T-helper 1 cell treated with Interleukin-12 subunit alpha and Interleukin-12 subunit beta and Interleukin-4 antibody, amounts not matched to agents 30 μg/mL and 1 μg/mL, for 36 hours (primary cell): Measurements from ENCODE around the gene PTPRB.

Experiments
- H3K27ac Mint-ChIP-seq: one replicate; pipeline ENCODE4 v1.8.0; 2021; ENCODE audit warnings: mild to moderate bottlenecking, mixed read lengths
- H3K27me3 Mint-ChIP-seq: one replicate; pipeline ENCODE4 v1.8.0; 2021; ENCODE audit warnings: low read depth, mixed read lengths
- H3K36me3 Mint-ChIP-seq: one replicate; pipeline ENCODE4 v1.8.0; 2021; ENCODE audit warnings: low read depth, mixed read lengths
- H3K4me1 Mint-ChIP-seq: one replicate; pipeline ENCODE4 v1.8.0; 2021; ENCODE audit warnings: low read depth, mixed read lengths
- H3K4me3 Mint-ChIP-seq: one replicate; pipeline ENCODE4 v1.8.0; 2021; ENCODE audit warnings: mild to moderate bottlenecking, moderate library complexity, mixed read lengths
- H3K9me3 Mint-ChIP-seq: one replicate; pipeline ENCODE4 v1.8.0; 2021; ENCODE audit warnings: mixed read lengths

The PTPRB gene

DNA sequence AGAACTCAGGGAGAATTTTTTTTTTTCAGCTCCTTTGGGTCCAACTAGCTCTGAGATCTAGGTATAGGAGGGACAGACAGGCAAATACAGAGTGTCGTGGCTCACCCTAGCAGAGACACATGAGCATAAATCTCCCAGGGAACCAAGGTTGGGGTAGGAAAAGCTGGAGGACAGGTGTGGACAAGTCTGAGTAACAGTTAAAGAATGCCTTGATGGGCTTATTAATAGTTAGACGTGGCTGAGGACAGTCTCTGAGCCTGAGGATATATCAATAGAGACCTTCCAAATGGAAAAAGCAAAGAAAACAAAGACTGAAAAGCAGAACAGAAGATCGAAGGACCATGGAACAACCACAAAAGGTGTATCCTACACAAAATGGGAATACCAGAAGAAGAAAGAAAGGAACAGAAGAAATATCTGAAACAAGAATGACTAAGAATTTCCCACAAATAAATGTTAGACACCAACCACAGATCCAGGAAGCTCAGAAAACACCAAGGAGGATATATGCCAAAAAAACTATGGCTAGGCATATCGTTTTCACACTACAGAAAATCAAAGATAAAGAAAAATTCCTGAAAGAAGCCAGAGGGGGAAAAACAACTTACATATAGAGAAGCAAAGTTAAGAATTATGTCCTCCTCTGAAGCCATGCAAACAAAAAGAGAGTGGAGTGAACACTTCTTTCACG is 80.9 kb downstream of the PTPRB start:
- H3K9me3 Mint-ChIP-seq, result no peaks in the 10 kb centered on the region
- H3K36me3 Mint-ChIP-seq, result no peaks in the 10 kb centered on the region
- no peak overlapping the region for H3K4me3 Mint-ChIP-seq
- H3K27ac Mint-ChIP-seq, result no peak overlapping the region
- no peaks in the 10 kb centered on the region for H3K27me3 Mint-ChIP-seq
- no peaks in the 10 kb centered on the region for H3K4me1 Mint-ChIP-seq

DNA sequence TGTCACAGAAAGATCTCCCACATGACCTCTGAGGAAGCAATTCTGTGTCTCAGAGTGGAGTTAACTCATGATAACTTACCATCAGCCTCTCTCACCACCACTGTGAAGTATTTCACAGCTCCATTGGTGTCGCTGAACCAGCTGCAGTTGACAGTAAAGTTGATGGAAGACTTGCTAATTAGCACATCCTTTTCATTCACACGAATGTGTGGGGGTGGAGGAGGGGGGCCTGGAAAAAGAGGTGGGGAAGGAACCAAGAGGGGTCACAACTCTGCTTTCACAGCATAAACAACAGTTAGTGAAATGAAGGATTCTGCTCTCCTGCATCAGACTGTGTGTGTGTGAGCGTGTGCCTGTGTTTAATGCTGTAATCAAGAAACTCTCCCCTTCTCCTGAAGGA is 82.1 kb downstream of the PTPRB start:
- Mint-ChIP-seq H3K4me1 (no peaks in the 10 kb centered on the region), H3K27ac (no peak overlapping the region), H3K4me3 (no peak overlapping the region), H3K27me3 (no peaks in the 10 kb centered on the region), H3K9me3 (no peaks in the 10 kb centered on the region), H3K36me3 (no peaks in the 10 kb centered on the region)

DNA sequence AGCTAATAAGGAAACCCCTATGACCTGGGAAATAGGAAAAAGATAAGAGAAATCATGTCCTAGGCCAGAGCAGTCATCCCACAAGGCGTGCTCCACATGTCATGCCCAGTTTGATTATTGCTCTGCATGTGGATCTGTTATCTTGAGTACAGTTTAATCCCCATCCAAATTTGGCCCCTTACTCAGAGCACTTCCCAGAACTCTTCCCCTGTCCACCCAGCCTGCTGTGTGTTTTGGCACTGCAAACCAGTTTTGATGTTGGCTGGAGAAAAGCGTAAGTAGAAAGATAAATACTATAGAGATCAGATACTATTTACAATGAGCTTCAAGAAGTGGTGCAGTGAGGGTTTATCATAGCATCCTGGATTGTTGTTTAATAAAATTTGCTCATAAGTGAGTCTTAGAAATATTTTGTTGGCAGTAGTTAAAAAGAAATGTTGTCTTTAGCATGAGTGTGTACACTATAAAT is 83.8 kb downstream of the PTPRB start:
- Mint-ChIP-seq H3K9me3 (no peaks in the 10 kb centered on the region), H3K27ac (no peak overlapping the region), H3K4me1 (no peaks in the 10 kb centered on the region)

GRCh38 chr12:70551731-70552130 is 85.5 kb downstream of the PTPRB start:
- no peaks in the 10 kb centered on the region for H3K9me3 Mint-ChIP-seq
- H3K4me1 Mint-ChIP-seq, result no peaks in the 10 kb centered on the region
- H3K27ac Mint-ChIP-seq, result no peak overlapping the region
- no peaks in the 10 kb centered on the region for H3K27me3 Mint-ChIP-seq
- H3K4me3 Mint-ChIP-seq, result no peak overlapping the region
- H3K36me3 Mint-ChIP-seq, result no peaks in the 10 kb centered on the region

More for the DNA sequence above, 83.8 kb downstream of the PTPRB start:
- H3K36me3 Mint-ChIP-seq, result no peaks in the 10 kb centered on the region
- H3K27me3 Mint-ChIP-seq, result no peaks in the 10 kb centered on the region
- H3K4me3 Mint-ChIP-seq, result no peak overlapping the region

GRCh38 chr12:70550180-70550577 is 87.0 kb downstream of the PTPRB start:
- no peaks in the 10 kb centered on the region for H3K36me3 Mint-ChIP-seq
- H3K27ac Mint-ChIP-seq, result no peak overlapping the region
- no peak overlapping the region for H3K4me3 Mint-ChIP-seq
- H3K9me3 Mint-ChIP-seq, result no peaks in the 10 kb centered on the region
- H3K27me3 Mint-ChIP-seq, result no peaks in the 10 kb centered on the region
- H3K4me1 Mint-ChIP-seq, result no peaks in the 10 kb centered on the region

DNA sequence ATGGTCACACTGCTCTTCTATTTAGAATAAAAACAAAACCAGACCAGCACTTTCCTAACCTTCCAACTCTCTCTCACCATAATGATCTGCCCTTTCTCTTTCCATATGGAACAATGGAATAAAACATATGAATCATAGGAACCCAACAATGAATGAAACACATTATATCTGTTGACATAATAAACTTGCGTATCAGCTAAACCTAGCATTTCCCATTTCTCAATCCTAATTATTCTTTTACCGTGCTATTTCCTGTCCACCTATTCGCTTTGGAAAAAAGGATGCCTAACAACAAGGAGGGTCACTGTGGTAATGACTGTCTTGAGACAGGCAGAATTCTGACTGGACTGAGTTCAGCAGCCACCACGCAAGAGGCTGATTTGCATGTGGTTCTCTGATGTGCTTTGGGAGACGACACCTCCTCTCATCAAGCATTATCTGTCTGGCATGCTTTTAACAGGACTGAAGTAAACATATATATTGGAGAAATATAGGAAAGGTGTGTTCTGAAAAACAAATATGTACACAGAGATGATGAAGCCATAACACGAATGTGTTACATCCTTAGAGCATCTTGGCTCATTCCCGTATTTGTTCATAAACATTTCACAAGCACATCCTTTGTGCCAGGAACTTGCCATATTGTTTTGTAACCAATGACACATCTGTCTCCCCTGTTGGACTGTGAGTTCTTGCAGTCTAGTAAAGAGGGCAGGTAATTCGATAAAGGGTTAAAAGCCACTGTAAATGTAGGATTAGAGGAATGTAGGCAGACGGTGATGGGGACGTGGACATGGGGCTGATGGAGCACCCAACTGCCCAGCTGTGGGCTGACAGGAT is 87.7 kb downstream of the PTPRB start:
- Mint-ChIP-seq H3K36me3 (no peaks in the 10 kb centered on the region), H3K27me3 (no peaks in the 10 kb centered on the region), H3K9me3 (no peaks in the 10 kb centered on the region), H3K4me1 (no peaks in the 10 kb centered on the region), H3K27ac (no peak overlapping the region), H3K4me3 (no peak overlapping the region)

GRCh38 chr12:70543444-70543843 is 93.8 kb downstream of the PTPRB start:
- H3K27me3 Mint-ChIP-seq, result no peaks in the 10 kb centered on the region
- no peak overlapping the region for H3K27ac Mint-ChIP-seq
- H3K36me3 Mint-ChIP-seq, result no peaks in the 10 kb centered on the region
- no peaks in the 10 kb centered on the region for H3K4me1 Mint-ChIP-seq
- no peaks in the 10 kb centered on the region for H3K9me3 Mint-ChIP-seq
- no peak overlapping the region for H3K4me3 Mint-ChIP-seq

DNA sequence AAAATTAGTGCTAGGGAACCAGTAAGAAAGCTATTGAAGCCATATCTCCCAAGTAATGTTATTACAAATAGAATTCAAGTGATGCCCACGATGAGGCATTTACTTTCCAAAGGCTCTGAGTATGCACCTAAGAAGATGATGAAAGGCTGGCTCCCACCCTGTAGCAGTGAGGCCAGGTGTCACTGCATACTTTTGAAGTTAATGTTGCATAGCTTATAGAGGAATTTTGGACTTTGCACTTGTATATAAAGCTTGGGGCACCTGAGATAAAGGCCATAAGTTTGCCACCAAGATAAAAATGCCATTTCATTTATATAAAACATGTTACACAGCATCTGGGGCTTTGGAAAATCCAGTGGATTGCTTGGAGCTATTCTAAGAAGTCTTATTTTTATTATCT is 96.2 kb downstream of the PTPRB start:
- Mint-ChIP-seq H3K4me1 (no peaks in the 10 kb centered on the region), H3K36me3 (no peaks in the 10 kb centered on the region), H3K4me3 (no peak overlapping the region), H3K27ac (no peak overlapping the region), H3K27me3 (no peaks in the 10 kb centered on the region), H3K9me3 (no peaks in the 10 kb centered on the region)

- H3K4me3 Mint-ChIP-seq, result no peak overlapping the region
- H3K9me3 Mint-ChIP-seq, result no peaks in the 10 kb centered on the region
- no peak overlapping the region for H3K27ac Mint-ChIP-seq
- no peaks in the 10 kb centered on the region for H3K27me3 Mint-ChIP-seq
- H3K36me3 Mint-ChIP-seq, result no peaks in the 10 kb centered on the region
- H3K4me1 Mint-ChIP-seq, result no peaks in the 10 kb centered on the region
Measured at GRCh38 chr12:70536650-70537049, 100.6 kb downstream of the PTPRB start.

GRCh38 chr12:70535896-70536374 is 101.3 kb downstream of the PTPRB start:
- H3K9me3 Mint-ChIP-seq, result no peaks in the 10 kb centered on the region
- H3K36me3 Mint-ChIP-seq, result no peaks in the 10 kb centered on the region
- no peaks in the 10 kb centered on the region for H3K27me3 Mint-ChIP-seq
- no peak overlapping the region for H3K4me3 Mint-ChIP-seq
- no peaks in the 10 kb centered on the region for H3K4me1 Mint-ChIP-seq
- H3K27ac Mint-ChIP-seq, result no peak overlapping the region

- Mint-ChIP-seq H3K9me3 (no peaks in the 10 kb centered on the region), H3K4me3 (no peak overlapping the region), H3K27ac (no peak overlapping the region), H3K27me3 (no peaks in the 10 kb centered on the region), H3K36me3 (no peaks in the 10 kb centered on the region), H3K4me1 (no peaks in the 10 kb centered on the region)
Measured at GRCh38 chr12:70534466-70534865, 102.8 kb downstream of the PTPRB start.

DNA sequence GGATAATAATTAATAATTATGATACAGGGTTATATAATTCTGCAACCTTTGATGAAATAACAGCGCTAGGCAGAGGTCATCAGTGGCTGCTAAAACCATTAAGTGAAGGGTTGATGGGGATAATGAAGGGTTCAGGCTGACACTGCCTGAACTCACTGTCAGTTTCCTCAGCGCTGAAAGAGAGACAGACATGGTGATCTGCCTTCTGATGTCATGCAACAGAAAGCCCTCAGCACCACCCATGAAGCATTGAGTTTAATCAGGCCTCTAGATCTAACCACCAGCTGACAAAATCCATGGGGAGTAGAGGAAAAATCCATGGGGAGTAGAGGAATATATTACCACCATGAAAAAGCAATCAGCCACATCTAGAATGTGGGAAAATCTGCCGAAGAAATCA is 107.6 kb downstream of the PTPRB start:
- no peak overlapping the region for H3K27ac Mint-ChIP-seq
- H3K27me3 Mint-ChIP-seq, result no peaks in the 10 kb centered on the region
- no peaks in the 10 kb centered on the region for H3K4me1 Mint-ChIP-seq
- H3K9me3 Mint-ChIP-seq, result no peaks in the 10 kb centered on the region
- H3K36me3 Mint-ChIP-seq, result no peaks in the 10 kb centered on the region
- H3K4me3 Mint-ChIP-seq, result no peak overlapping the region

DNA sequence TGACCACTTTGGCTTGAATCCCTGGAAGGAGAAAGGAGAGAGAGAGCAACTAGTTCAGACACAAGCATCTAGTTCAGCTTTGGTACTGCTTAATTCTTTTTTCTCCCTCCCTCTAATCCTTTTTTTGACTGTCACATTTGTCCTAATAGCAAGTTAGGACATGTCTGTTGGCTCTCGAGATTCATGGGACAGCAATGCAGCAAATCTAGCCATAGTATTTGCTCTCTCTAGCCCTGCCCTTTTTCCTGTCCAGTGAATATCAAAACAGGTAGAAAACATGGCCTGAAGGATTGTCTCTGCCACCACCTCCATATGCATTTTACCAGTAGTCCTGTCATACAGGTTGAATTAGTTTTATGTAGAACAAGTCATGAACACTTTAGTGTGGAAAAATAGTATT is 116.4 kb downstream of the PTPRB start:
- no peaks in the 10 kb centered on the region for H3K27me3 Mint-ChIP-seq
- no peaks in the 10 kb centered on the region for H3K36me3 Mint-ChIP-seq
- H3K9me3 Mint-ChIP-seq, result no peaks in the 10 kb centered on the region
- H3K27ac Mint-ChIP-seq, result no peak overlapping the region
- no peak overlapping the region for H3K4me3 Mint-ChIP-seq
- no peaks in the 10 kb centered on the region for H3K4me1 Mint-ChIP-seq

GRCh38 chr12:70513426-70513825 is 123.8 kb downstream of the PTPRB start:
- no peak overlapping the region for H3K27ac Mint-ChIP-seq

DNA sequence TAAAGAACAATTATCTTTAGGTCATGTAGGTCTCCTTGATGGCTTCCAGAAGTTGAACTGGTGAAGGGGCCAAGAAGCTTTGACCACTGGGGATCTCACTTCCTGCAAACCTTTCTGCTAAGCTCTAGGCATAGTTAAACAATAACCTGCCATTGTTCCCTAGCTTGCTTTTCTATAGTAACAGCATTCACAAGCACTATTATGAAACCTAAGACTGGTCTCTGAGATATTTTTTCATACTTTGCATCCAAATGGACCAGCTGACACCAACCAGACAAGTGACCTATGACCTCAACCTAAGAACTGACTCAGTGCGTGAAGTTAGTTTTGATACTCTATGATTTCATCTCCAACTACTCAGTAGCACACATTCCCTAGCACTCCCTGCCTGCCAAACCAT is 129.1 kb downstream of the PTPRB start:
- Mint-ChIP-seq H3K27me3 (no peaks in the 10 kb centered on the region), H3K4me3 (no peak overlapping the region), H3K27ac (no peak overlapping the region), H3K36me3 (no peaks in the 10 kb centered on the region), H3K9me3 (peaks cover 3% of the 10 kb centered on the region), H3K4me1 (no peaks in the 10 kb centered on the region)

More at GRCh38 chr12:70513426-70513825, 123.8 kb downstream of the PTPRB start:
- Mint-ChIP-seq H3K4me1 (no peaks in the 10 kb centered on the region), H3K4me3 (no peak overlapping the region), H3K36me3 (no peaks in the 10 kb centered on the region), H3K27me3 (no peaks in the 10 kb centered on the region), H3K9me3 (no peaks in the 10 kb centered on the region)
